Stimulated activated CD4-positive, alpha-beta T cell treated with anti-CD3 and anti-CD28 coated beads, Interleukin-2, amount 100 ng/mL, for 24 hours (primary cell): ENCODE measurements around the gene C1orf159.
A peak's percentile ranks its signal among the peaks of the same experiment; 100 is the strongest.
"Not testable (repeated sequence)": the region's sequence is repeated elsewhere in the genome, so short reads cannot be mapped to it uniquely, and the experiment has no call there.

Source experiments
- DNase-seq, 2 donors: peaks; one replicate each; pipeline ENCODE4 v3.0.0-alpha.2; 2020

C1orf159 gene

GRCh38 chr1:1116701-1117468 lies 996 bp upstream of the C1orf159 start:
- DNase-seq, result peak in 1 of 2 donors; percentile 51

DNA sequence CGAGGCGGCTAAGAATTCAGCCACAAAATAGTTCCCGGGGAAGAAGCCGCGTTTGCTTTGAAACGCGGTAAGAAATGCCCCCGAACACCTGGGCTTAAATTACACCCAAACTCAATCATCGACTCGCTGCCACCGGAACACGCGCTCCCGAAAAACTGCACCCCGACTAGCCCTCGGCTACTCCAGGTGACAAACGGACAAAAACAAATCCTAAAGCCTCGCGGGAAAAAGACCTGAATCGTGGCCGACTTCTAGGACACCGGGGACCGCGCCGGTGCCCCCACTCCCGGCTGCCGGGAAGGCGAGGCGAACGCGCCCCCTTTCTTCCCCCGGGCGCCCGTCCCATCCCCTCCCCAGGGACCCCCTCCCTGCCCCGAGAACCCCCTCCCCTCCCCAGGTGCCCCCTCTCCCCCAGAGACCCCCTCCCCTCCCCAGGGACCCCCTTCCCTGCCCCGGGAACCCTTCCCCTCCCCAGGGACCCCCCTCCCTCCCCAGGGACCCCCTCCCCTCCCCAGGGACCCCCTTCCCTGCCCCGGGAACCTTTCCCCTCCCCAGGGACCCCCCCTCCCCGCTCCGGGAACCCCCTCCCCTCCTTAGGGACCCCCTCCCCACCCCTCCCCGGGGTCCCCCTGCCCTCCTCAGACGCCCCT lies 628 bp downstream of the C1orf159 start:
- no peak for DNase-seq

- DNase-seq, result no peak
Observed at GRCh38 chr1:1114431-1114830, 1.5 kb downstream of the C1orf159 start.

DNA sequence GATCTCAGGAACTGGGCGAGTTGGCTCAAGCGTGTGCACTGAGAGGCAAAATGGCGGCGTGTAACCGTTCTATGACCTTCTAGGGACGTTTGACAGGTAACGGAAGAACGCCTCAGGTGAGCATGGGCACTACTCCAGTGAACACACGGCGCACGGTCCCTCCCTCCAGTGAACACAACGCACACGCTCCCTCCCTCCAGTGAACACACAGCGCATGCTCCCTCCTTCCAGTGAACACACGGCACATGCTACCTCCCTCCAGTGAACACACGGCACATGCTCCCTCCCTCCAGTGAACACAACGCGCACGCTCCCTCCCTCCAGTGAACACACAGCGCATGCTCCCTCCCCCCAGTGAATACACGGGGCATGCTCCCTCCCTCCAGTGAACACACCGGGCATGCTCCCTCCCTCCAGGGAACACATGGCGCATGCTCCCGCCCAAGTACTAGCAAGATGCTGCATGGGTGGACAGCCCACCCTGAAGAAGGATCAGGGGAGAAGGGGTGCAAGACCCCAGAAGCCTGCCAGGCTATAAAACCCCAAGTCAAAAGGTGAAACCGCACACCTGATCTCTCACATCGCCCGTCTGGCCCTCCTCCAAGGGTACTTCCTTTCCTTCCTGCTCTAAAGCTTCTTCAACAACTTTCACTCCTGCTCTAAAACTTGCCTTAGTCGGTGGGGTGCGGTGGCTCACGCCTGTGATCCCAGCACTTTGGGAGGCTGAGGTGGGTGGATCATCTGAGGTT lies 3.5 kb downstream of the C1orf159 start:
- DNase-seq, result no peak

DNA sequence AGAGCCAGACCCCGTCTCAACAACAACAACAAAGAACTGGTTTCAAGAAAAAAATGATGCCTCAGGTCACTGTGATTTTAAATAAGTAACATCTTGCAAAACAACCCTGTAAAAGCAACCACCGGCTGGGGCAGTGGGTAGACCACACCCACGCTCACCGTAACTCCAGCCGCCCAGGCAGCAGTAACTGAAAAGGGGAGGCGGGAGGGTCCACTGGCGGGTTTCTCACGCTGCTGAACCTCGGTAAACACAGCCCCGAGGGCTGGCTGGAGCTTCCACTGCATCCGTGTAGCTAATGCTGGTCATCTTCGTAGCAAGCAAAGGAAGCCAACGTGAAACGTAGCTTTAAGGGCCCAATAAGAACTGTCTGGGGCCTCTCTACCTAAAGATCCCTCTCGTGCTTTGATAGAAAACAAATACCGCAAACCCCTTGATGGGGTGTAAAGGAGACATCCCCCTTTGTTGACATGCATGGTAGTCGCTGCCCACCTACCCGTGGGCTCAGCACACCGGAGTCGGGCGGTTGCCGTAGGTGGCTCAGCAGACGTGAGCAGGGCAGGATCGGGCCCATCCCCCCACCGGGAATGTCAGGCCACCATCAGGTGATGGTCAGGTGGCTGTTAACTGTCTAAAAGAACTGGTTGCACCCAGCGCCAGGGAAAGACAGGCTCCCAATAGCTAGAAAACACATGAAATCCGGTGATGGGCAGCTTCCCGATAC lies 4.2 kb downstream of the C1orf159 start:
- DNase-seq, result no peak

- no peak for DNase-seq
Observed at GRCh38 chr1:1110561-1110971, 5.3 kb downstream of the C1orf159 start.

DNA sequence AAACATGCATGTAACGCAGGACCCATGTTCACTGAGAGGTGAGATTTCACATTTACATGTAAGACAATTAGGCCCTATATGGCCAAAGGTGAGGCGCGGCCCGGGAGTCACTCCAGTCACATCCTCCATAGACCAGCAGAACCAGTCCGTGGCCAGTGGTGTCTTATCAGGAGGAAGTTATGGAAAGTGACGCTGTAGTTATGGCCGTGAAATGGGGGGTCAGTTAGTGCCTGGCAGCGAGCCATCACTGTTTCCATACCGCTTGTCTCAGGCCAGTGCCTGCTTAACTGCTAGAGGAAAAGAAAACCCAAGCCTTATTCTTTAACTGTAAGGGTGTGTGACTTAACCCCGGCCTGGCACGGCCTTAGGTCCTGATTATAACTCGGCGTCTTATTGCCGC lies 6.1 kb downstream of the C1orf159 start:
- no peak for DNase-seq

- DNase-seq, result no peak
Observed at GRCh38 chr1:1106510-1107221, 9.2 kb downstream of the C1orf159 start.

DNA sequence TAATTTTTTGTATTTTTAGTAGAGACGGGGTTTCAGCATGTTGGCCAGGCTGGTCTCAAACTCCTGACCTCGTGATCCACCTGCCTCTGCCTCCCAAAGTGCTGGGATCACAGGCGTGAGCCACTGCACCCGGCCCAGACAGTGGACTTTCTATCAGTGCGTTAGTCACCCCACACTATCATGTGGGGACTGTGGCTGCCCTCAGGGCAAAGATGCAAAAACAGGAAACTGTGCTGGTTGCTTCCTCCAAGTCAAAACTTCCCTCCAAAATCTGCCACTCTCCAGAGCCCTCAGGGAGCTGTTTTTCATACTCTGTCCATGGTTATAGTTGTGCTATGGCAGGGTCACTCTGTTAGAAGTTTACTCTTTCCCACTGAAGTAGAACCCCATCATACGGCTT lies 11.7 kb downstream of the C1orf159 start:
- not testable (repeated sequence) for DNase-seq

DNA sequence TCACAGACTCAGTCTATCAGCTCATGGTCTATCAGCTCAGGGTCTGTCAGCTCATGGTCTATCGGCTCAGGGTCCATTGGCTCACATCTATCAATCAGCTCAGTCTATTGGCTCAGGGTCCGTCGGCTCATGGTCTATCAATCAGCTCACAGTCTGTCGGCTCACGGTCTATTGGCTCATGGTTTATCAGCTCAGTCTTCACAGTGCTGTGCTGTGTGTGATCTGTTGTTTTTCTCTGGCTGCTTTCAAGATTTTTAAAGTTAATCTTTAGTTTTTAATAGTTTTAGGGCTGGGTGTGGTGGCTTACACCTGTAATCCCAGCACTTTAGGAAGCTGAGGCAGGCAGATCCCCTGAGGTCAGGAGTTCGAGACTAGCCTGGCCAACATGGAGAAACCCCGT lies 14.4 kb downstream of the C1orf159 start:
- no peak for DNase-seq

- DNase-seq, result no peak
Observed at GRCh38 chr1:1100296-1100695, 15.6 kb downstream of the C1orf159 start.

DNA sequence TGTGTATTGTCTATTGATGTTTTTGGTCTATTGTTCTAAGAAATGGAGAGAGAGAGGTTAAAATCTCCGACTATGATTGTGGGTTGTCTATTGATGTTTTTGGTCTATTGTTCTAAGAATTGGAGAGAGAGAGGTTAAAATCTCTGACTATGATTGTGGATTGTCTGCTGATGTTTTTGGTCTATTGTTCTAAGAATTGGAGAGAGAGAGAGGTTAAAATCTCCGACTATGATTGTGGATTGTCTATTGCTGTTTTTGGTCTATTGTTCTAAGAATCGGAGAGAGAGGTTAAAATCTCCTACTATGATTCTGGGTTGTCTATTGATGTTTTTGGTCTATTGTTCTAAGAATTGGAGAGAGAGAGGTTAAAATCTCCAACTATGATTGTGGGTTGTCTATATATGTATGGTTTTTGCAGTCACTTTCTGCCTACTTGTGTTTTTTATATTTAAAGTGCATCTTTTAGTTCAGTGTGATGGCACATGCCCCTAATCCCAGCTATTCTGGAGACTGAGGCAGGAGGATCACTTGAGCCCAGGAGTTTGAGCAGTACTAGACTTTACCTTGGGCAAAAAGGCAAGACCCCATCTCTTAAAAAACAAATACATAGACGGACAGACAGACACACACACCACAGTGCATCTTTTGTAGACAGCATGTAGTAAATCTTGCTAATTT lies 16.2 kb downstream of the C1orf159 start:
- DNase-seq, result no peak

GRCh38 chr1:1098681-1099421 lies 17.0 kb downstream of the C1orf159 start:
- DNase-seq, result peak in 1 of 2 donors; percentile 16

DNA sequence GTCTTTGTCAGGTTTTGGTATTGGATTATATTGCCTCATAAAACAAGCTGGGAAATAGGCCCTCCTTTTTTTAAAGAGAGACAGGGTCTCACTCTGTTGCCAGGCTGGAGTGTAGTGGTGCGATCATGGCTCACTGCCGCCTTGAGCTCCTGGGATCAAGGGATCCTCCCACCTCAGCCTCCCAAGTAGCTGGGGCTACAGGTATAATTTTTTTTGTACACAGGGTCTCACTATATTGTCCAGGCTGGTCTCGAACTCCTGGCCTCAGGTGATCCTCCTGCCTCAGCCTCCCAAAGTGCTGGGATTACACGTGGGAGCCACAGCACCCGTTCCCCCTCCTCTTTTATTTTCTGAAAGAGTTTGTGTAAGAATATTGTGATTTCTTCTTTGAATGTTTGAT lies 19.8 kb downstream of the C1orf159 start:
- not testable (repeated sequence) for DNase-seq

- no peak for DNase-seq
Observed at GRCh38 chr1:1094981-1095380, 20.9 kb downstream of the C1orf159 start.

DNA sequence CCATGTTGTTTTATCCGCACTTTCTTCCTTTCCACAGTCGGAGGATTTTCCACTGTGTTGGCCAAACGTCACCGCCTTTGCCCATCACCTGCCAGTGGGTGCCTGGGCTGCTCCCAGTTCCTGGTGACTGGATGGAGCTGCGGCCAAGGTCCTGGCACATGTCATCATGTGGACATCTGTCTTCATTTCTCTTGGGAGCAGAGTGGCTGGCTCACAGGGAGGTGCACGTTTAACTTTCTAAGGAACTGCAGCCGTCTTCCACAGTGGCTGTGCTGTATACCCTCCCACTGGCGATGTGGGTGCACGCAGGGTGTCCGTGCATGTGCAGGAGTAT lies 22.3 kb downstream of the C1orf159 start:
- no peak for DNase-seq

DNA sequence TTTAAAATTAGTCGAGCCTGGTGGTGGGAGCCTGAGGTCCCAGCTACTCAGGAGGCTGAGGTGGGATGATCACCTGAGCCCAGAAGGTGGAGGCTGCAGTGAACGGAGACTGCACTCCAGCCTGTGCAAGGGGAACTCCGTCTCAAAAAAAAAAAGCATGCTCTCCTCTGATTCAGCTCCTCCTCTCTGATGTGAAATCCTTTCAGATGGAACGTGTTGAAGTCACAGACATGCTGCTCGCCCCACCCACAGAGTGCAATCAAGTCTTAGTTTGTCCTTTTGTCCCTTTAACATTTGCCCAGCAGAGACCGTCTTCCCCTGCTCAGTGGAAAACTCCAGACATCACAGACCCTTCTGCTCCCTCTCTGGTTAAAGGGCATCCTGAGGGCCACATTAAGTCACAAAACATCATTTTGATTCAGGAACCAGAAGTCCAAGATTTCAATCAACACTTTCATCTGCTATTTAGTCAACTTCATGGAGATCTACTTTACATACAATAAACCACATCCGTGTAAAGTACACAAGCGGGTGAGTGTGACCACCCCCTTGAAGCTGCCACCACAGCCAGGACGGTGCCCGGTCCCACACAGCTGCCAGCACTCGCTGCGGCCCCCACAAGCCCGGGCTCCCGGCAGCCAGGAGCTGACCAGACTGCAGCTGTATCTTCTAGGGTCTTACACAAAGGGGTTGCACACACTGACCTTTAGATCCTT lies 22.8 kb downstream of the C1orf159 start:
- no peak for DNase-seq

- no peak for DNase-seq
Observed at GRCh38 chr1:1092149-1092855, 23.6 kb downstream of the C1orf159 start.

DNA sequence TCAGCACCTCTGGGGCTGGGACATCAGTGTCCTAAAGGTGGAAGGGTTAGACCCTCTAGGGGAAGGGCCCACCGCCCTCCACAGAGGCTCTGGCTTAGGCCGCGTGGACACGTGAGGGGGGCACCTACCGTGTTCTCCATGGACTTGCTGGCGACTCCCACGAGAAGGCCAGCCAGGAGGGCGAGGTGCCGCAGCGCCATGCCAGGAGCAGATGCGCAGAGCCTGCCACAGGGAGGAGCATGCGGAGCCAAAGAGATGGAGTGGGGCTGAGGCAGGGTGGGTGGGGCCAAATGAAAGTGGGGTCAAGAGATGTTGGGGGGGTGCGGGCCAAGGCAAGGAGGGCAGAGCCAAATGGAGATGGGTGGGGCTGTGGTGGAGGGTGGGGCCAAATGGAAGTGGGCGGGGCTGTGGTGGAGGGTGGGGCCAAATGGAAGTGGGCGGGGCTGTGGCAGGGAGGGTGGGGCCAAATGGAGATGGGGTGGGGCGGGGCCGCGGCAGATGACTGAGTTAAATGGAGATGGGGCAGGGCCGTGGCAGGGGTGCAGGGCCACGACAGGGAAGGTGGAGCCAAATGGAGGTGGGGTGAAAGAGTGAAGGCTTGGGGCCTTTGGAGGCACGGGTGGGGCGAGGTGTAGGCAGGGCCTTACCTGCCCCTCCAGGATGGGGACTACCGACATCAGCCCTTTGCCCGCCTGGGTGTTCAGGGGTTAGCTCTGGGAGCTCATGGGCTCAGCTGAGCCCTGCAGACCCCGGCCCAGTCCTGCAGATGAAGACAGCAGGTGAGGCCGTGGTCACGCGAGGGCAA lies 24.3 kb downstream of the C1orf159 start:
- no peak for DNase-seq
